Measurements from ENCODE around the gene SOCS6.
"Not testable (repeated sequence)": the region's sequence is repeated elsewhere in the genome, so short reads cannot be mapped to it uniquely, and the experiment has no call there.

The SOCS6 gene, protein sequence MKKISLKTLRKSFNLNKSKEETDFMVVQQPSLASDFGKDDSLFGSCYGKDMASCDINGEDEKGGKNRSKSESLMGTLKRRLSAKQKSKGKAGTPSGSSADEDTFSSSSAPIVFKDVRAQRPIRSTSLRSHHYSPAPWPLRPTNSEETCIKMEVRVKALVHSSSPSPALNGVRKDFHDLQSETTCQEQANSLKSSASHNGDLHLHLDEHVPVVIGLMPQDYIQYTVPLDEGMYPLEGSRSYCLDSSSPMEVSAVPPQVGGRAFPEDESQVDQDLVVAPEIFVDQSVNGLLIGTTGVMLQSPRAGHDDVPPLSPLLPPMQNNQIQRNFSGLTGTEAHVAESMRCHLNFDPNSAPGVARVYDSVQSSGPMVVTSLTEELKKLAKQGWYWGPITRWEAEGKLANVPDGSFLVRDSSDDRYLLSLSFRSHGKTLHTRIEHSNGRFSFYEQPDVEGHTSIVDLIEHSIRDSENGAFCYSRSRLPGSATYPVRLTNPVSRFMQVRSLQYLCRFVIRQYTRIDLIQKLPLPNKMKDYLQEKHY

DNA sequence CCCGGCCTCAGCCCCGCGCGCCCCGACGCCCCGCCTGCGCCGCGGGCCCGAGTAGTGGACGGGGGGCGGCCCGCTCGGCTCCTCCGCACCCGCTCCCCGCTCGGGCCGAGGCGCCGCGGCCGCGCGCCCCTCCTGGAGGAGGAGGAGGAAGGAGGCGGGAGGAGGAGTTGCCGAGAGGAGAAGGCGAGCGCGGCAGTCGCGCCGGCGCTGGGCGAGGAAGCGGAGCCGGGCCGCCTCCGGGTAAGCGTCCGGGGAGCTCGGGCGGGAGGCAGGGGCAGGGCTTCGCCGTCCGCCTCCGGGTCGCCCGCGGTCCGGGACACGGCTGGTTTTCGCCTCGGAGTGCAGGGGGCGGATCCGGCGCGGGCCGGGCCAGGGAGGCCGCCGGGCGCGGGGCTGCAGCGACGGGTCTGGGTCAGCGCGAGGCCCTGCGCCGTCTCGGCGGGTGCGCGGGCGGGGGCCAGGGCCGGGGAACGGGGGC, at the start of gene SOCS6:
Gene SOCS6, plus strand, starts transcription at position 195 of the 478 bp plus-strand sequence. CDS start 35,624 bp downstream, outside the sequence.
- peak; percentile 21 for DNase-seq

DNA sequence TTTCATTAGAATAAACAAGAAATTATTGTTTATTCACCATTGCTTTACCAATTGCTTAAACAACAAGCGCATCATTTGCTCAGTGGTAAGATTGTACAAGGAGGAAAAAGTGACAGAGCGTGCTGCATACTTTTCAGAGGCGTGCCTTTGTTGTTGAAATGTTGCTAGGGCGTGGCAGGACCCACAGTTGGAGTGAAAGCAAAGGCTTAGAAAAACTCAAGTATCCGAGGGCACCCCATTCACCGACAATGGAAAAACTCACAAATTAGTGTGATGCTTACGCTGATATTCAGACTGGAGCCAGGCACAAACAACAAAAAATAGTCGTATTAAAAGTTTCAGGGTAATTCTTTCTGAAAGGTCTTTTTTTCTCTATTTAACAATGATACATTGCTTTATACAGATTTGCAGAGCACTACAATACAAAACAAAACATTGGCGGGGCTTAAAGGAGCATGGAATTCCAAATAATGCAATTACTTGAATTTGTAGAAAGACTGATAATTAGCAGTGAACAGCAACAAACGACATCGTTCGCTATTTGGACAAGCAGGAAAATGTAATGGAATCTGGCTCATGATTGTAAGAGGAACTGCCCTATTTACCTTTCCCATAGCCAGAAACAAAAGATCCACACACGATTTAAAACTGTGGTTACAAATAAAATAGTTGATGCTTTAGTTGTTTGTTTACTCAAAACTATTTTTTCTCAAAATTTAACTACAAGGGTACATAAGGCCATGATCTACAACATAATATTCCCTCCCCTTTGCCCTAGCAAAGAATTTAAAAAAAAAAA, 45.5 kb upstream of the SOCS6 start:
- no peak for DNase-seq

DNA sequence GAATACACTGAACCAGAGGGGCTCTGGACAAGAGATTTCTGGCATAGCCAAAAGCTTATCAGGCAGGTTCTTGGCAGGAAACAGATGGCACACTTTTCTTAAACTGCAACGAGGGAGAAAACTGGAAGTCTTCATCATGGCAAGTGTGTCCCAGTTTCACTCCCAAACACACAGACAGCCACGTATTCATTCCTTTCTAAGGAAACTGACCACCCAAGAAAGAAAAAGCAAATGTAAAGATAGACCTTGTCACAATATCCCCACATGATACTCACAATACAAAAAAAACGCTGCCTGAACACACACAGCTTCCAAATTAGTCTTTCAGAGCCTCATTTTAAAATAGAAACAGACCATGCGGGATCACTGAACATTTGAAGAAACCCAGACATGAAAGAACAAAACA, 42.8 kb upstream of the SOCS6 start:
- DNase-seq, result no peak

DNA sequence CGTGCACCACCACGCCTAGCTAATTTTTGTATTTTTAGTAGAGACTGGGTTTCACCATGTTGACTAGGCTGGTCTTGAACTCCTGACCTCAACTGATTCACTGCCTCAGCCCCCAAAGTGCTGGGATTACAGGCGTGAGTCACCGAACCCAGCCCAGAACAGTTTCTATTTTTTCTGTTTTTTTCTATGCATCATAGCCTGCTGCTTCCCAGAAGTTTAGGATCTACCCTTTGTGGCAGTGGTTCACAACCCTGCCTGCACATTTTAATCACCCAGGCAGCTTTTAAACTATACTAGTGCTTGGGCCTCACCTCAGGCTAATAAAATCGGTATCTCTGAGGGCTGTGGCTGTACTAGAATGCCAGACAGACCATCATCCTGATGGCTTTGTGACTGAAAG, 39.7 kb upstream of the SOCS6 start:
- peak; percentile 1 for DNase-seq

DNA sequence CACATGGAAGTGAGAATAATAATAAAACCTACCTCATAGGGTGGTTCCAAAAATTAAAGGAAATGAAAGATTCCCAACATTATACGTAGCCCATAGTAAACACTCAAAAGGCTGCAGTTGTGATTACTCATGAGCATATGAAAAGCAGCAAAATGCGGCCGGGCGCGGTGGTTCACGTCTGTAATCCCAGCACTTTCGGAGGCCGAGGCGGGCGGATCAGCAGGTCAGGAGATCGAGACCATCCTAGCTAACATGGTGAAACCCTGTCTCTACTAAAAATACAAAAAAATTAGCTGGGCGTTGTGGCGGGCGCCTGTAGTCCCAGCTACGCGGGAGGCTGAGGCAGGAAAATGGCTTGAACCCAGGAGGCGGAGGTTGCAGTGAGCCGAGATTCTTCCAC, 39.0 kb upstream of the SOCS6 start:
- DNase-seq, result not testable (repeated sequence)

DNA sequence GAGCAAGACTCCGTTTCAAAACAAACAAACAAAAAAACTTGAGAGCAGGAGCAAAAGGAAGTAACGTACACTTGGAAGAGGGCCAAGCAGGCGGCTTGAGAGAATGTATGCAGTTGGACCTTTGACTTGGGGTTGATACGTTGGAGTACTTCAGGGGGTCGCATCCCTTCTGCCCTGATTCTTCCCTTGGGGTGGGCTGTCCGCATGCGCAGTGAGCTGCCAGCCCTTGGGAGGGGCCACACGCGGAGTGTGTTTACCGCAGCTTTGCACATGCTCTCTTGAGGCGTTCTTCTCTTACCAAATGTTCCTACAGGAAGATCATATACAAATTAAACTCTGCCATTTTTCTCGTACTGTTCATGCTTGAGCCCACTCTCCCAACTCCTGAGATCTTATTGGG, 38.1 kb upstream of the SOCS6 start:
- DNase-seq, result no peak

DNA sequence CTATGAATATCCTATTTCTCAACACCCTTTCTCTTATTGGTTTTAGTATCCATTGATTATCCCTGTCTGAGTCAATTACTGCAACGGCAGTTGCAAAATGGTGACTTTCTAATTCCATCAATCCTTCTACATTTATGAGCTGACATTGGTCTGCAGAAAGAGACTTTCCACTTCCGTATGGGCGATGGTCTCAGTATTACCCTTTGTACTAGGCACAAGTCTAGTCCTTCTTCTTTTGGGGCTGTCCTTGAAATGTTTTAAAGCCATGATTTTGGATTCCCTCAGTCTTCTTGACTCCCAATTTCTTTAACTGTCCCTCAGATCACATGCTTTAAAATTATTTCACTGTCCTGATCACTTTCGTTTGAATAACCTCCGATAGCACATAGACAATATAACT, 32.7 kb upstream of the SOCS6 start:
- no peak for DNase-seq

DNA sequence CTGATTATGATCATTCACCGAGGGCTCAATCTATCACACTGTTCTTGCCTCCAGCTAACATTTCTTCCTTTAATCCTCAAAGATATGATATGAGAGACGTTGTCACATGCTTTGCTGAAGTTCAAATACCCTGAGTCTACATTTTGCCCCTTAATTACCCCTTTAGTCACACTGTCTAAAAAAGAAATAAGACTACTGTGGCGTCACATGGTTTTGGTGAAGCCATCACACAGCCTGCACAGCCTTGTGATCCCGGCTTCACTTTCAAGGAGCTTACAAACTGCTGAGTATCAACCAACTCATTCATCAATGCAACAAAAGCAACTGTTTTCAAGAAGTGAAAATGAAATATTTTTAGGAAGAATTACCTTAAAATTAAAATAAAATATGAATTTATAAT, 31.9 kb upstream of the SOCS6 start:
- no peak for DNase-seq

DNA sequence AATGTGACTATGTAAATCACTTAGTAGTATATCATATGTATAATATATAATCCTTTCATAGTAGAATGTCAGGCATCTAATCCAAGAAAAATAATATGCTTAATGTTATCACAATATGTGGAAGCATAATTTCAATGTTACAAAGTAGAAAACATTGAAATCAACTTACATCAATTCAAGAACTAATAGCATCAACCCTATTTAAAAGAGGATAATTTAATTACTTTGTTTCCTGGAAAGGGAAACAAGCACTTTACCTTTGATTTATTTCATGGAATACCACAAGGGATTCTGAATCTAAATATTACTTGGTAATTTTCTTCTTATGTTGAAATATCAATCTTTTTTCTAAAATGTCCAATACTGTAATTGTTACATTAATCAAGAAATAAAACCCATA, 30.6 kb upstream of the SOCS6 start:
- no peak for DNase-seq

DNA sequence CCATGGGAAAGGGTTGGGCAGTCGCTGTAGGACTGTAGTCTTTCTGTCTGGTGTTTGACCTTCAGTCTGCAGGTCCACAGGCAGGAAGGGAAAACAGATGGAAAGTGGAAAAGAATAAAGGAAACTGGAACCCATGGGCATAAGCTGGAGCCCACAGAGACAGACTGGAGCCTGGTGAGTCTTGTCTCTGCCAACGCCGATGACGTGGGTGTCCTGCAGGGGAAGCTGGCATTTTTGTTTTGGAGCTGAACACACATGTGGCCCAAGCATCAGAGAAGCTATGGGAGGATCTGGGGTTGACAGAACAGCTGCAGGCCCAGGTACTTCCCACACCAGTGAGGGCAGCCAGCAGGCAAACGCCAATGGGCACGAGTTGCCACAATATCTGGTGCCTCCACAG, 28.2 kb upstream of the SOCS6 start:
- no peak for DNase-seq

DNA sequence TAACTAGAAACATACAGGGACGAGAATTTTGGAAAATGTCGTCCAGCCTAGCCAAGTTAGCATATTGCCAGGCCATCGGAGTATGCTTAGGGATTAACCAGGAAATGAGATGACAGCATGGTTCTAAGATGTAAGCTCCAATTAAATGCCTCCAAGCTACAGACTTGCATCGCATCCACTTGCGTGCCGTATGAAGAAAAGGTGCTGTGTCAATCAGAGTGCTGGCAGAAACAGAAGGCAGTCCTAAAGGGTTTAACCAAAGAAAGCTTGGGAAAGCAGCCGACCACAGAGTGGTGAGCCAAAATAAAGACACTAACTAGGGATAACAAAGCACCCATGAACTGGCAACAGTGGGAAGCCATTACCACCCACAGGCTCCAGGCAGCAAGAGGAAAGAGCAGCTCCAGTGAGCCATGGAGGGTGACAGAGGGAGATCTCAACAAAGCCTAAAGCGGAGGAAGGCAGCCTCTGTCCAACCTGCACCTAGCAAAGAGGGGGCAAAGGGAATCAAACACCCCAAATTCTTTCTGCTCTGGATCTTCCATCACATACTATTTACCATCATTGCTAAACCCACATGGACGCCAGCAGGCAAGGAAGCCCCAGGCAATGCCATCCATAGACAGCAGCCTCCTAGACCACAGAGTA, 27.6 kb upstream of the SOCS6 start:
- DNase-seq, result no peak

DNA sequence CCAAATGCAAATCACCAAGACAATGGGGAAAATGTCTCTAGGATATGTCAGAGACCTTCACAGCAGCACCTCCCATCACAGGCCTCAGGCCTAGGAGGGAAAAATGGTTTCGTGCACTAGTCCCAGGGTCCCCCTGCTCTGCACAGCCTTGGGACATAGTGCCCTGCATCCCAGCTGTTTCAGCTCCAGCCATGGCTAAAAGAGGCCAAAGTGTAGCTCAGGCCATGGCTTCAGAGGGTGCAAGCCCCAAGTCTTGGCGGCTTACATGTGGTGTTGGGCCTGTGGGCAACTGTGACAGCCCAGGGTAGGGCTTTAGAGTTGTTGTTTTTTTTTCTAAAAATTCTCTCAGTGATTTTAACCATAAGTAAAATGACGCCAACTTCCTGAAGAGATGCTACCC, 25.5 kb upstream of the SOCS6 start:
- no peak for DNase-seq

DNA sequence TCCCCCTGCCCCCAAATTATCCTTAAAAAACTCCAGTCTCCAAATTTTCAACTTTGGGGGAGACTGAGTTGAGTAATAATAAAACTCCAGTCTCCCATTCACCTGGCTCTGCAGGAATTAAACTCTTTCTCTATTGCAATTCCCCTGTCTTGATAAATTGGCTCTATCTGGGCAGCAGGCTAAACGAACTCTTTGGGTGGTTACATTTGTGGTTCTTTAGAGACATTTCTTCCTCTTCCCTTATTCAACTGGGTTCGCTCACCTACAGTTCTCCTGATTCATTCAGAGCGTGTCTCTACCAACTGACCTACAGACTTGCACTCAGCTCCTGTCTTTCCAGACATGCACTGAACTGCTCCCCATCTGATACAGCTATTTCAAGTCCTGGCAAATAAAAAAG, 17.1 kb upstream of the SOCS6 start:
- DNase-seq, result no peak

DNA sequence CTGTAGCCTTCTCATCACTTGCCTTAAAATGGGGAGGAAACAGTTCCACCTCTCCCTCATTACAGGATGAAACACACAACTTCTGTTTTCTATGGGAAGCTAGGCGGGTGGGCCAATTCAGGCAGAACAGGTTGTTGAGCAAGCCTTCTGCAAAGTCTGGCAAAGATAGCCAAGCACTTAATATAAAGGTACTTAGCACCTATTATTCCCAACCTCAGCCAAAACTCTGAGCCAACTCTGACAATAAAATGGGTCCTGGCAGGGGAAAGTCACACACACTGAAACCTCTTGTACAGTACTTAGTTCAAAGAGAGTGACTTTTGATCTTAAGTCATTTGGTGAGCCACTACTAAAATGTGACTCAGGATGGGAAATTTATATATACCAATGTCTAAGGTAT, 15.8 kb upstream of the SOCS6 start:
- DNase-seq, result no peak

DNA sequence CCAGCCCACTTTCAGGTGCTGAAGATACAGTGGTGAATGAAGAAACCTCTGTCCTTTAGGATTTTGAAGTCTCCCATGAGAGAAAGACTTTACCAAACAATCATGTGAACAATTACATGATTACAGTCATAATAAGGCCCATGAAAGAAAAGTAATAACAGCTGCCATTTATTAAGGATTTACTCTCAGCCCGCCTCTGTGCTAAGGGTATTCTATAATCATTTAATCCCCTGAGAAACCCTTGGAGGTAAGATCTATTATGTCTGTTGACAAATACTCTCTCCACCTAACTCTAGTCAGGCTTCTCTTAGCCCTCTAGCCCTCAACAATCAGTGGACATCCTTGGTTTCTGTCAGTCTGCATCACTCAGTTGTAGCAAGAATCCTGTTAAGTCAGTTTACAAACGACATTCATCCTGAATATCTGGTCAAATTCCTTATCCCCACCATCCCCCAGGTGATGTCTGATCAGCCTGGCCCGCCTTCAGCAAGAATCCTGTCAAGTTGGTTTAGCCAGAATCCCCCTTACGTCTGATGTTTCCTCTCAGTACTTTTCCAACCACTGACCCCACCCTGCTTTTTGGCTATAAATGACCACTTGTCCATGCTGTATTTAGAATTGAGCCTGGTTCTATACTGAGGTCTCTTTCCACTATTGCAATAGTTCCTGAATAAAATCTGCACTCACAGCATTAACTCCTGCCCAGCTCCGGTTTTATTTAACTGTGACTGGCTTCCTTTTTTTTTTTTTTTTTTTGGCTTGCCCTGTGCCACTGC, 12.2 kb upstream of the SOCS6 start:
- no peak for DNase-seq

DNA sequence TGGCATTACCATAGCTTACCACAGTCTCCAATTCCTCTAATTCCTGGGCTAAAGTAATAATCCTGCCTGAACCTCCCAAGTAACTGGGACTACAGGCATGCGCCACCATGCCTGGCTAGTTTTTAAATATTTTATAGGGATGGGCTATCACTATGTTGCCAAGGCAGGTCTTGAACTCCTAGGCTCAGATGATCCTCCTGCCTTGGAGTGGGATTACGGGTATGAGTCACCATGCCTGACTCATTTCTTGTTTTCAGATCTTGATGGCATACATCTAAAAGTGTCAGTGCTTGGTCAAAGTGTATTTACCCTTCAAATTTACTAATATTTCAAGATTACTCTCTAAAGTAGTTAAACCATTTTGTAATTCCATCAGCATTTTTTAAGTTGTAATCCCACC, 9.4 kb upstream of the SOCS6 start:
- DNase-seq, result no peak

DNA sequence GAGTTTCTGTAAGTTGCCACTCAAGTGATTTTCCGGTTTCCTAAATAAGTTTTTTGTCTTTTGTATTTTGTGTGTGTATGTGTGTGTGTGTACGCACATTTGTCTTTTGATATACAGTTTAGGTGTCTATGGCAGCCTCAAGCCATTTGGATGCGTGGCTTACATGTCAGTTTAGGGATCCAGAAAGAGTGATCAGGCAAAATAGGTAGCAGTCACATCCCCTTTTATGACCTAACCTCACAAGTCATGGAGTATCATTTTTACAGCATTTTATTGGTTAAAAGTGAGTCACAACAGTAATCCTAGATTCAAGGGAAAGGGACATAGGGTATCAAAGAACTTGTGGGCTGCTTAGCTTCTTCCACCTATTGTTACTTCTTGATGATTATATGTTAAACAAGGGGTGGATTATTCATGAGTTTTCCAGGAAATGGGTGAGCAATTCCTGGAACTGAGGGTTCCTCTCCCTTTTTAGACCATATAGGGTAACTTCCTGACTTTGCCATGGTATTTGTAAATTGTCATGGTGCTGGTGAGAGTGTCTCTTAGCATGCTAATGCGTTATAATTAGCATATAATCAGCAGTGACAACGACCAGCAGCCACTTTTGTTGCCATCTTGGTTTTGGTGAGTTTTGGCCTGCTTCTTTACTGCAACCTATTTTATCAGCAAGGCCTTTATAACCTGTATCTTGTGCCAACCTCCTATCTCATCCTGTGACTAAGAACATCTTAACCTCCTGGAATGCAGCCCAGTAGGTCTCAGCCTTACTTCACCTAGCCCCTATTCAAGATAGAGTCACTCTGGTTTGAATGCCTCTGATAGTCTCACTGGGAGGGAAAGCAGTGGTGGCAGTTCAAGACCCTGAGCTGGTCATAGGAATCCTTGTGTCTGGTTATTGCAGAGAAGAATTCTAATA, 8.6 kb upstream of the SOCS6 start:
- DNase-seq, result peak; percentile 2

DNA sequence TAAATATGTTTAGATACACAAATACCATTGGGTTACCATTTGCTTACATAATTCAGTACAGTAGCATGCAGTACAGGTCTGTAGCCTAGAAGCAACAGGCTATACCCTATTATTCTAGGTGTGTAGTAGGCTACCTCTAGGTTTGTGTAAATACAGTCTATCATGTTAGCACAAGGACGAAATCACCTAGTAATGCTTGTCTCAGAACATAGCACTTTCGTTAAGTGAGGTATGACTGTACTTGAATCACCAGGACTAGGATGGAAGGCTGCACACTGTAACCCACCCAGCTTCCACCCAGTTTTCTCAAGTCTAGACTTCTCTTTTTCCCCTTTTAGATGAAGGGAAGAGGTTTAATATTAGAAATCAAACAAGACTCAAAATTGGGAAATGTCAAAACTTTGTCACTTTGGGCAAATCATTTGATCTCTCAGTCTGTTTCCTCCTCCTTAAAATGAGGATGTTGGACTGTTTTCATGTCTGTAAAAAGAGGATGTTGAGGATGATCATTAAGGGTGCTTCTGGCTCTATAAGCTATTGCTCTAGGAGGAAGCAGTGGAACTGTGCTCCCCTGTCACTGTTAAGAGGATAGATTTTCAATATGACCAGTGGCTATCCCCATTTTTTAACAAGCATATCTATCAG, 3.7 kb upstream of the SOCS6 start:
- DNase-seq, result no peak

DNA sequence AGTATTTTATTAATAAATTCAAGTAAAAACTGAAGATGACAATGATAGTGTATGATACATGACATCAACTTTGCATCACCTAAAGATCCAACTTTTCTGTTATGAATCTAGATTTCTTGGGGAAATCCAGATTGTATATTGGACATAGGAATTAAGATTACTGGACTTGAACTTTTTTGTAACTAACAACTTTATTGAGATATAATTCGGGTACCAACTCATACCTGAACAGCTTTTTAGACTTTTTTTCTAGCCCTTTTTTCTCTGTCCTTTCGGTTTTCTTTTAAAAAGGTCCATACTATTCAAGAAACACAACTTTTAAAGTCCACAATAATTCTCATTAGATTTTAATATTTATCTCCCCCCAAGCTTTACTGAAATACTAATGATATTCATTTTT, 1.1 kb upstream of the SOCS6 start:
- DNase-seq, result no peak

DNA sequence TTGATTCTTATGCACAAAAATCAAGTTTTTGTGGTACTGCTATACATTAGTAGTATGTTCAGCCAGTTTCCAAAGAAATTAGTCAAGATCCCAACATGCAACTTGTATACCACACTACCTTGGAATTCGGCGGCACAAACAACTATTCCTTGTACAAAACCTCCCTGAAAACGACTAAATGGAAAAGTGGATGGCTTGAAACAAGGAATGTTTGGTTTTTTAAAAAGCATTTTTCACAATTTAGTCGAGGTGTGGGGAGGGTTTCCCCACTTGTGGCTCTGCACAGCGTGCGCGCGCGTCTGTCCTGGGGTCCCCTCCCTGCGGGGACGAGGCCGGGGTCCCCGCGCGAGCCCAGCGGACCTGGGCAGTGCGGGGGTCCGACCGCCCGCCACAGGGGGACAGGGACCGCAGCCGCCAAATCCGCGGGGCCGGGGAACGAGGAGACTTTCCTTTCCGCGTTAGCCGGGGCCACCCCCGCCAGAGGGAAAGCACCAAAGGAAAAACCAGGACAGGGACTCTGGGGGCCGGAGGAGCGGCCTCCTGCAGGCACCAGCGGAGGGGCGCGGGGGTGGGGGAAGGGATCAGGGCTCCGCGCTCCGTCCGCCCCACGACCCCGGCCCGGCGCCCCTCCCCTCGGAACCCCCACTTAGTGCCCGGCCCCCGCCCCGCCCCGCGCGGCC, 534 bp upstream of the SOCS6 start:
- peak; percentile 31 for DNase-seq
